IgD-negative memory B cell (primary cell): ENCODE data around the gene IFNE. TPM values are rescaled to one million over a fixed set of nuclear protein-coding genes. Genes with fewer than 3 reads are reported as not detected.

Source experiments
- H3K27ac Mint-ChIP-seq, 3 donors: one replicate each; pipeline ENCODE4 v1.8.0; 2020 to 2022; ENCODE audit warnings: mild to moderate bottlenecking in 3 of 3, mixed read lengths in 3 of 3, moderate library complexity in 1 of 3
- H3K27me3 Mint-ChIP-seq: one replicate; pipeline ENCODE4 v1.8.0; 2021; ENCODE audit warnings: mixed read lengths
- H3K36me3 Mint-ChIP-seq: one replicate; pipeline ENCODE4 v1.8.0; 2020; ENCODE audit warnings: mild to moderate bottlenecking, mixed read lengths
- H3K4me1 Mint-ChIP-seq, 3 donors: one replicate each; pipeline ENCODE4 v1.8.0; 2020 to 2022; ENCODE audit warnings: mixed read lengths in 3 of 3, mild to moderate bottlenecking in 1 of 3
- H3K4me3 Mint-ChIP-seq, 4 donors: one replicate each; pipeline ENCODE4 v1.8.0; 2020 to 2022; ENCODE audit warnings: mild to moderate bottlenecking in 4 of 4, mixed read lengths in 4 of 4, moderate library complexity in 3 of 4
- H3K9me3 Mint-ChIP-seq, 3 donors: one replicate each; pipeline ENCODE4 v1.8.0; 2020 to 2021; ENCODE audit warnings: mixed read lengths in 3 of 3, mild to moderate bottlenecking in 1 of 3
- polyA plus RNA-seq: library from polyadenylated mRNA; unstranded; fragments of 300-500 nt; fragmentation: Illumina TruSeq; gene quantifications from one replicate; pipeline ENCODE4 v1.2.3, GENCODE V29; 2021

Gene IFNE
- not detected for polyA plus RNA-seq

GRCh38 chr9:21482213-21482612, at the start of gene IFNE:
Gene IFNE, minus strand, starts transcription at chr9:21482313. Its CDS starts 619 bp downstream, at chr9:21481694.
- peaks cover 2 to 13% (median 3%) of the 10 kb centered on the region in 3 donors for H3K9me3 Mint-ChIP-seq
- H3K27ac Mint-ChIP-seq: no peak within 1 kb of the TSS
- peaks cover 2% of the 10 kb centered on the region for H3K27me3 Mint-ChIP-seq
- H3K36me3 Mint-ChIP-seq: no peaks in the 10 kb centered on the region
- H3K4me1 Mint-ChIP-seq: peaks cover 0 to 6% (median 3%) of the 10 kb centered on the region in 3 donors
- no peak within 1 kb of the TSS for H3K4me3 Mint-ChIP-seq

GRCh38 chr9:21528123-21528808, 46.2 kb upstream of the IFNE start:
- Mint-ChIP-seq H3K27ac (no peak overlapping the region), H3K36me3 (no peaks in the 10 kb centered on the region), H3K27me3 (peaks cover 15% of the 10 kb centered on the region), H3K4me3 (no peak overlapping the region), H3K9me3 (no peaks in the 10 kb centered on the region), H3K4me1 (peaks cover 0 to 6% (median 3%) of the 10 kb centered on the region in 3 donors)

GRCh38 chr9:21527579-21527978, 45.5 kb upstream of the IFNE start:
- no peak overlapping the region for H3K4me3 Mint-ChIP-seq

GRCh38 chr9:21525174-21525573, 43.1 kb upstream of the IFNE start:
- Mint-ChIP-seq H3K27ac (no peak overlapping the region), H3K36me3 (no peaks in the 10 kb centered on the region), H3K4me1 (peaks cover 0 to 6% (median 3%) of the 10 kb centered on the region in 3 donors)

More at GRCh38 chr9:21527579-21527978, 45.5 kb upstream of the IFNE start:
- H3K36me3 Mint-ChIP-seq: no peaks in the 10 kb centered on the region
- H3K9me3 Mint-ChIP-seq: no peaks in the 10 kb centered on the region
- peaks cover 0 to 6% (median 3%) of the 10 kb centered on the region in 3 donors for H3K4me1 Mint-ChIP-seq
- H3K27ac Mint-ChIP-seq: no peak overlapping the region
- H3K27me3 Mint-ChIP-seq: peaks cover 15% of the 10 kb centered on the region

GRCh38 chr9:21524099-21524830, 42.2 kb upstream of the IFNE start:
- H3K27ac Mint-ChIP-seq: no peak overlapping the region

More at GRCh38 chr9:21525174-21525573, 43.1 kb upstream of the IFNE start:
- no peak overlapping the region for H3K4me3 Mint-ChIP-seq
- peaks cover 15% of the 10 kb centered on the region for H3K27me3 Mint-ChIP-seq
- H3K9me3 Mint-ChIP-seq: peaks cover 0 to 3% (median 0%) of the 10 kb centered on the region in 3 donors

GRCh38 chr9:21523021-21524014, 41.2 kb upstream of the IFNE start:
- Mint-ChIP-seq H3K4me3 (no peak overlapping the region), H3K36me3 (no peaks in the 10 kb centered on the region), H3K27ac (no peak overlapping the region), H3K9me3 (peaks cover 0 to 3% (median 0%) of the 10 kb centered on the region in 3 donors), H3K27me3 (peaks cover 11% of the 10 kb centered on the region), H3K4me1 (peaks cover 0 to 6% (median 2%) of the 10 kb centered on the region in 3 donors)

More at GRCh38 chr9:21524099-21524830, 42.2 kb upstream of the IFNE start:
- no peaks in the 10 kb centered on the region for H3K36me3 Mint-ChIP-seq
- peaks cover 0 to 6% (median 3%) of the 10 kb centered on the region in 3 donors for H3K4me1 Mint-ChIP-seq
- peaks cover 0 to 3% (median 0%) of the 10 kb centered on the region in 3 donors for H3K9me3 Mint-ChIP-seq
- H3K27me3 Mint-ChIP-seq: peaks cover 14% of the 10 kb centered on the region
- H3K4me3 Mint-ChIP-seq: no peak overlapping the region

- Mint-ChIP-seq H3K36me3 (no peaks in the 10 kb centered on the region), H3K4me1 (no peaks in the 10 kb centered on the region), H3K4me3 (no peak overlapping the region), H3K27me3 (peaks cover 5% of the 10 kb centered on the region), H3K9me3 (peaks cover 0 to 3% (median 0%) of the 10 kb centered on the region in 3 donors), H3K27ac (no peak overlapping the region)
Observed at GRCh38 chr9:21522348-21522747, 40.2 kb upstream of the IFNE start.

GRCh38 chr9:21521448-21521847, 39.3 kb upstream of the IFNE start:
- Mint-ChIP-seq H3K27ac (no peak overlapping the region), H3K27me3 (peaks cover 1% of the 10 kb centered on the region), H3K9me3 (peaks cover 0 to 3% (median 0%) of the 10 kb centered on the region in 3 donors), H3K4me1 (no peaks in the 10 kb centered on the region), H3K4me3 (no peak overlapping the region), H3K36me3 (no peaks in the 10 kb centered on the region)

GRCh38 chr9:21520501-21521228, 38.6 kb upstream of the IFNE start:
- no peaks in the 10 kb centered on the region for H3K36me3 Mint-ChIP-seq
- peaks cover 1% of the 10 kb centered on the region for H3K27me3 Mint-ChIP-seq
- peaks cover 0 to 3% (median 0%) of the 10 kb centered on the region in 3 donors for H3K9me3 Mint-ChIP-seq
- H3K4me1 Mint-ChIP-seq: no peaks in the 10 kb centered on the region
- H3K27ac Mint-ChIP-seq: no peak overlapping the region
- no peak overlapping the region for H3K4me3 Mint-ChIP-seq

GRCh38 chr9:21519855-21520434, 37.8 kb upstream of the IFNE start:
- H3K4me1 Mint-ChIP-seq: no peaks in the 10 kb centered on the region
- peaks cover 0 to 3% (median 0%) of the 10 kb centered on the region in 3 donors for H3K9me3 Mint-ChIP-seq
- peaks cover 1% of the 10 kb centered on the region for H3K27me3 Mint-ChIP-seq
- no peaks in the 10 kb centered on the region for H3K36me3 Mint-ChIP-seq
- no peak overlapping the region for H3K4me3 Mint-ChIP-seq
- H3K27ac Mint-ChIP-seq: no peak overlapping the region

GRCh38 chr9:21516796-21517195, 34.7 kb upstream of the IFNE start:
- no peaks in the 10 kb centered on the region for H3K36me3 Mint-ChIP-seq
- H3K4me1 Mint-ChIP-seq: no peaks in the 10 kb centered on the region
- no peak overlapping the region for H3K27ac Mint-ChIP-seq
- H3K4me3 Mint-ChIP-seq: no peak overlapping the region
- H3K27me3 Mint-ChIP-seq: peaks cover 1% of the 10 kb centered on the region
- H3K9me3 Mint-ChIP-seq: peaks cover 0 to 3% (median 0%) of the 10 kb centered on the region in 3 donors

GRCh38 chr9:21513431-21513830, 31.3 kb upstream of the IFNE start:
- no peak overlapping the region for H3K27ac Mint-ChIP-seq
- no peaks in the 10 kb centered on the region for H3K27me3 Mint-ChIP-seq
- H3K9me3 Mint-ChIP-seq: no peaks in the 10 kb centered on the region
- no peak overlapping the region for H3K4me3 Mint-ChIP-seq
- no peaks in the 10 kb centered on the region for H3K4me1 Mint-ChIP-seq
- no peaks in the 10 kb centered on the region for H3K36me3 Mint-ChIP-seq

- Mint-ChIP-seq H3K4me3 (no peak overlapping the region), H3K36me3 (no peaks in the 10 kb centered on the region), H3K27ac (no peak overlapping the region), H3K27me3 (no peaks in the 10 kb centered on the region), H3K9me3 (no peaks in the 10 kb centered on the region), H3K4me1 (no peaks in the 10 kb centered on the region)
Observed at GRCh38 chr9:21510806-21511205, 28.7 kb upstream of the IFNE start.

- Mint-ChIP-seq H3K4me1 (no peaks in the 10 kb centered on the region), H3K9me3 (no peaks in the 10 kb centered on the region), H3K4me3 (no peak overlapping the region), H3K27me3 (no peaks in the 10 kb centered on the region), H3K27ac (no peak overlapping the region), H3K36me3 (no peaks in the 10 kb centered on the region)
Observed at GRCh38 chr9:21507483-21507790, 25.3 kb upstream of the IFNE start.
